DND-41 (cell line): Measurements from ENCODE around the gene C10orf105.

ENCODE experiments used
- CTCF ChIP-seq: IDR thresholded peaks from 2 replicates; pipeline ENCODE4 v1.5.1; 2012; ENCODE audit warnings: borderline replicate concordance, low read length, moderate library complexity, mild to moderate bottlenecking; ENCODE audit not compliant: poor library complexity, severe bottlenecking; ENCODE audit errors: extremely low read depth
- EZH2 ChIP-seq: IDR thresholded peaks from 3 replicates; pipeline ENCODE4 v1.6.1; 2012; ENCODE audit warnings: borderline replicate concordance, low read depth, mild to moderate bottlenecking, moderate library complexity, low read length, inconsistent platforms; ENCODE audit not compliant: severe bottlenecking

DNA sequence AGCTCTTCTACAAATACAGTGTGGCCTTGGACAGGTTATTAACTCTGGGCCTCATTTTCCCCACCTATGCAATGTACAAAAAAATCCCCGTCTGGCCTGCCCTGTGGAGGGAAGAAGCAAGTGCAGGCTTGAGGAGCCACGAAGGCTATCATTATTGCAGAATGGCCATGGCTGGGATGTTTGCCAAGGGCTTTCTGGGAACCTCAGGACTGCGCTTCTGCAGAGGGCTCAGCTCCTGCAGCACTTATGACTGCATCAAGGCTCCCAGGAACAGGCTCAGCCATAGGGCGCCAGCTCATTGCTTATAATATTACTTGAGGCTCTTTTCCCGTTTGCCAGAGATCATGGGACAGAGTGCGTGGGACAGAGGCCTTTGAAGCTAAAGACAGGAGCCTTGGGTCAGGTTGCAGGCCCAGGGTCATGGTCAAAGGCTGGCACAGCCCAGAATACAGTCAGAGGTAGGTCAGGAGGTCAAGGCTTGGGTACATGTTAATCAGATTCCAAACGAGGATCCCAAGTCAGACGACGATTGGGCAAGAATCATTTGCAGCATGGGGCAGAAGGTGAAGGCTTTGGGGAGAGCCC is 20.6 kb upstream of the C10orf105 start:
- TF ChIP-seq CTCF (no peak), EZH2 (no peak)
